8988T (cell line): ENCODE results near the gene NUDT16L1.

Experiments
- DNase-seq: peaks from one replicate; pipeline ENCODE4 v3.0.0; 2011

Gene NUDT16L1

GRCh38 chr16:4693296-4693955 lies at the start of gene NUDT16L1:
NUDT16L1 (plus strand) TSS chr16:4693562; CDS start chr16:4693727, 165 bp downstream.
- DNase-seq = peak; percentile 97

GRCh38 chr16:4646773-4647643 lies 46.4 kb upstream of the NUDT16L1 start:
- no peak for DNase-seq

- DNase-seq = no peak
Measured at GRCh38 chr16:4647644-4647980, 45.8 kb upstream of the NUDT16L1 start.

GRCh38 chr16:4648917-4649316 lies 44.4 kb upstream of the NUDT16L1 start:
- DNase-seq = no peak

GRCh38 chr16:4649744-4650442 lies 43.5 kb upstream of the NUDT16L1 start:
- no peak for DNase-seq

- DNase-seq = peak; percentile 79
Measured at GRCh38 chr16:4650443-4651074, 42.8 kb upstream of the NUDT16L1 start.

GRCh38 chr16:4651827-4652226 lies 41.5 kb upstream of the NUDT16L1 start:
- DNase-seq = no peak

- DNase-seq = no peak
Measured at GRCh38 chr16:4652561-4652960, 40.8 kb upstream of the NUDT16L1 start.

- DNase-seq = no peak
Measured at GRCh38 chr16:4654011-4654963, 39.1 kb upstream of the NUDT16L1 start.

GRCh38 chr16:4654964-4655590 lies 38.3 kb upstream of the NUDT16L1 start:
- no peak for DNase-seq

GRCh38 chr16:4655801-4656200 lies 37.6 kb upstream of the NUDT16L1 start:
- DNase-seq = no peak

GRCh38 chr16:4656221-4656620 lies 37.1 kb upstream of the NUDT16L1 start:
- DNase-seq = no peak

- no peak for DNase-seq
Measured at GRCh38 chr16:4656695-4657686, 36.4 kb upstream of the NUDT16L1 start.

- no peak for DNase-seq
Measured at GRCh38 chr16:4659363-4660353, 33.7 kb upstream of the NUDT16L1 start.

GRCh38 chr16:4660454-4661007 lies 32.8 kb upstream of the NUDT16L1 start:
- no peak for DNase-seq

- no peak for DNase-seq
Measured at GRCh38 chr16:4661661-4662060, 31.7 kb upstream of the NUDT16L1 start.

GRCh38 chr16:4663465-4663776 lies 29.9 kb upstream of the NUDT16L1 start:
- DNase-seq = no peak

GRCh38 chr16:4663777-4664465 lies 29.4 kb upstream of the NUDT16L1 start:
- no peak for DNase-seq
